ENCODE measurements around the gene CEND1.

Gene CEND1

DNA sequence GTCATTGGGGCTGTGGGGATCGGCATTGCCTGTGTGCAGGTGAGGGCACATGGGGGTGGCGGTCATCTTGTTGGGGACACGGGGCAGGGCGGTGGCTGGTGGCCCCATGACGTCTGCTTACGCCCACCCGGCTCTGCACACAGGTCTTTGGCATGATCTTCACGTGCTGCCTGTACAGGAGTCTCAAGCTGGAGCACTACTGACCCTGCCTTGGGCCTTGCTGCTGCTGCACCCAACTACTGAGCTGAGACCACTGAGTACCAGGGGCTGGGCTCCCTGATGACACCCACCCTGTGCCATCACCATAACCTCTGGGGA is 48.1 kb upstream of the CEND1 start:
- H3K36me3 ChIP-seq (ENCODE audit: insufficient read depth, low read length) = peaks cover 45% of the 10 kb centered on the region
- H3K4me3 ChIP-seq (ENCODE audit: low read depth in 1 of 2, low read length in 2 of 2) = no peak overlapping the region
- no peak overlapping the region for H3K4me2 ChIP-seq (ENCODE audit: insufficient read depth, low read length)
- no peaks in the 10 kb centered on the region for H3K27me3 ChIP-seq (ENCODE audit: insufficient read depth, low read length, poor library complexity)
- DNase-seq (no peak), ATAC-seq (ENCODE audit: insufficient read depth, low read depth) (no peak)
- no peaks in the 10 kb centered on the region for H3K9me3 ChIP-seq (ENCODE audit: insufficient read depth, low read length, severe bottlenecking)
- no peak for TF ChIP-seq EZH2 (IDR thresholded peaks at IDR 0.05; ENCODE audit: borderline replicate concordance, low read depth, low read length, severe bottlenecking)
- TF ChIP-seq, protein P1, sequence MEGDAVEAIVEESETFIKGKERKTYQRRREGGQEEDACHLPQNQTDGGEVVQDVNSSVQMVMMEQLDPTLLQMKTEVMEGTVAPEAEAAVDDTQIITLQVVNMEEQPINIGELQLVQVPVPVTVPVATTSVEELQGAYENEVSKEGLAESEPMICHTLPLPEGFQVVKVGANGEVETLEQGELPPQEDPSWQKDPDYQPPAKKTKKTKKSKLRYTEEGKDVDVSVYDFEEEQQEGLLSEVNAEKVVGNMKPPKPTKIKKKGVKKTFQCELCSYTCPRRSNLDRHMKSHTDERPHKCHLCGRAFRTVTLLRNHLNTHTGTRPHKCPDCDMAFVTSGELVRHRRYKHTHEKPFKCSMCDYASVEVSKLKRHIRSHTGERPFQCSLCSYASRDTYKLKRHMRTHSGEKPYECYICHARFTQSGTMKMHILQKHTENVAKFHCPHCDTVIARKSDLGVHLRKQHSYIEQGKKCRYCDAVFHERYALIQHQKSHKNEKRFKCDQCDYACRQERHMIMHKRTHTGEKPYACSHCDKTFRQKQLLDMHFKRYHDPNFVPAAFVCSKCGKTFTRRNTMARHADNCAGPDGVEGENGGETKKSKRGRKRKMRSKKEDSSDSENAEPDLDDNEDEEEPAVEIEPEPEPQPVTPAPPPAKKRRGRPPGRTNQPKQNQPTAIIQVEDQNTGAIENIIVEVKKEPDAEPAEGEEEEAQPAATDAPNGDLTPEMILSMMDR (IDR thresholded peaks at IDR 0.05; ENCODE audit: borderline replicate concordance, extremely low read depth, low read length, poor library complexity, severe bottlenecking) = no peak
- peaks cover 26% of the 10 kb centered on the region; the same call in 1 of the 2 replicates for H4K20me1 ChIP-seq (ENCODE audit: insufficient read depth, low read length)
- H2AFZ ChIP-seq (ENCODE audit: low read depth, low read length) = no peak overlapping the region
- no peak overlapping the region for H3K9ac ChIP-seq (ENCODE audit: low read depth, low read length)
- H3K27ac ChIP-seq (ENCODE audit: low read length) = no peak overlapping the region
- peaks cover 29% of the 10 kb centered on the region for H3K4me1 ChIP-seq (ENCODE audit: insufficient read depth, low read length)
- H3K79me2 ChIP-seq (ENCODE audit: insufficient read depth, low read length) = peaks cover 21% of the 10 kb centered on the region

DNA sequence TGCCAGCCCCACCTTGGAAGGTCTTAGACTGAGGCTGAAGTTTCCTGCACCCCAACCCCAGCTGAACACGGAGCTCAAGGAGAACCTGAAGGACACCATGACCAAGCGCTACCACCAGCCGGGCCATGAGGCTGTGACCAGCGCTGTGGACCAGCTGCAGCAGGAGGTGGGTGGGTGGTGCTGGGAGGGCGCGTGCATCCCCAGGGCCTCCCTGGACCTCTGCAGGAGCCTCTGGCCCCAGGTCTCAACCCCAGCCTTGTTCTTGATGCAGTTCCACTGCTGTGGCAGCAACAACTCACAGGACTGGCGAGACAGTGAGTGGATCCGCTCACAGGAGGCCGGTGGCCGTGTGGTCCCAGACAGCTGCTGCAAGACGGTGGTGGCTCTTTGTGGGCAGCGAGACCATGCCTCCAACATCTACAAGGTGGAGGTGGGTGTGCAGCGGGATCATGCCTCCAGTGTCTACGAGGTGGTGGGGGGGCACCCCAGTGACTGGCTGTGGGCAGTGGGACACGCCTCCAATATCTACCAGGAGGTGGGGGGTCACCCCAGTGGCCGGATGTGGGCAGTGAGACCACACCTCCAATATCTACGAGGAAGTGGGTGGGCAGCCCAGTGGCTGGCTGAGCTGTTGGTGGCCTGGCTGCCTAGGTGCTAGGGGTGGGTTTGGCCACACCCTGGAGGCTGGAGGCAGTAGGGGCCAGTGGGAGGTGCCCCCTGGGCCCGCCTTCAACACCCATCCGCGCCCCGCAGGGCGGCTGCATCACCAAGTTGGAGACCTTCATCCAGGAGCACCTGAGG is 47.5 kb upstream of the CEND1 start:
- peaks cover 21% of the 10 kb centered on the region for H3K79me2 ChIP-seq (ENCODE audit: insufficient read depth, low read length)
- H3K4me2 ChIP-seq (ENCODE audit: insufficient read depth, low read length) = no peak overlapping the region
- no peak for ATAC-seq (ENCODE audit: insufficient read depth, low read depth)
- DNase-seq = no peak
- no peak overlapping the region for H3K27ac ChIP-seq (ENCODE audit: low read length)
- peaks cover 31% of the 10 kb centered on the region for H3K4me1 ChIP-seq (ENCODE audit: insufficient read depth, low read length)
- H4K20me1 ChIP-seq (ENCODE audit: insufficient read depth, low read length) = peaks cover 26% of the 10 kb centered on the region; the same call in 1 of the 2 replicates
- peaks cover 45% of the 10 kb centered on the region for H3K36me3 ChIP-seq (ENCODE audit: insufficient read depth, low read length)
- no peak for TF ChIP-seq EZH2 (IDR thresholded peaks at IDR 0.05; ENCODE audit: borderline replicate concordance, low read depth, low read length, severe bottlenecking)
- TF ChIP-seq, protein P1 (IDR thresholded peaks at IDR 0.05; ENCODE audit: borderline replicate concordance, extremely low read depth, low read length, poor library complexity, severe bottlenecking) = no peak
- H3K27me3 ChIP-seq (ENCODE audit: insufficient read depth, low read length, poor library complexity) = no peaks in the 10 kb centered on the region
- H3K9me3 ChIP-seq (ENCODE audit: insufficient read depth, low read length, severe bottlenecking) = no peaks in the 10 kb centered on the region
- H3K9ac ChIP-seq (ENCODE audit: low read depth, low read length) = no peak overlapping the region
- no peak overlapping the region for H3K4me3 ChIP-seq (ENCODE audit: low read depth in 1 of 2, low read length in 2 of 2)
- H2AFZ ChIP-seq (ENCODE audit: low read depth, low read length) = no peak overlapping the region

DNA sequence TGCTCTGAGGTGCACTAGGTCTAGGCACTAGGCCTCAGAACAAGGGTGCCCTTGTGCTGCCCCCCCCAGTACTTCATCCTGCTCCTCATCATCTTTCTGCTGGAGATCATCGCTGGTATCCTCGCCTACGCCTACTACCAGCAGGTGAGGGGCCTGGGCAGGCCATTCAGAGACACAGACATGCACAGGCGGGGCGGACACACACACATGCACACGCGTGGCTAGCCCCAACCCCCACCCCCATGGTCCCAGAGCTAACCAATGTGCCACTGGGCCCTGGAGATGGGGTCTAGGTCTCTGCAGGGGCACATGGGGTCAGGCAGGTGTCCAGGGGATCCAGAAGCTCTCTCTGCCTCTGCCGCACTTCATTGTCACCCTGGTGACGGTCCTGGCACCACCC is 46.8 kb upstream of the CEND1 start:
- Histone ChIP-seq H3K9ac (ENCODE audit: low read depth, low read length) (no peak overlapping the region), H3K27me3 (ENCODE audit: insufficient read depth, low read length, poor library complexity) (peaks cover under 1% of the 10 kb centered on the region), H2AFZ (ENCODE audit: low read depth, low read length) (no peak overlapping the region), H3K27ac (ENCODE audit: low read length) (no peak overlapping the region), H4K20me1 (ENCODE audit: insufficient read depth, low read length) (peaks cover 22% of the 10 kb centered on the region; the same call in 1 of the 2 replicates), H3K4me1 (ENCODE audit: insufficient read depth, low read length) (peaks cover 33% of the 10 kb centered on the region), H3K9me3 (ENCODE audit: insufficient read depth, low read length, severe bottlenecking) (no peaks in the 10 kb centered on the region), H3K79me2 (ENCODE audit: insufficient read depth, low read length) (peaks cover 15% of the 10 kb centered on the region), H3K4me2 (ENCODE audit: insufficient read depth, low read length) (no peak overlapping the region), H3K36me3 (ENCODE audit: insufficient read depth, low read length) (peaks cover 45% of the 10 kb centered on the region), H3K4me3 (ENCODE audit: low read depth in 1 of 2, low read length in 2 of 2) (no peak overlapping the region)
- TF ChIP-seq, protein P1 (IDR thresholded peaks at IDR 0.05; ENCODE audit: borderline replicate concordance, extremely low read depth, low read length, poor library complexity, severe bottlenecking) = no peak
- TF ChIP-seq EZH2 (IDR thresholded peaks at IDR 0.05; ENCODE audit: borderline replicate concordance, low read depth, low read length, severe bottlenecking) = no peak
- no peak for DNase-seq
- ATAC-seq (ENCODE audit: insufficient read depth, low read depth) = no peak

Data from DND-41 (cell line).